Lung (tissue), 12 donors: Measurements from ENCODE around the gene PLXNA2. TPM values are rescaled to one million over a fixed set of nuclear protein-coding genes. Genes with fewer than 3 reads are reported as not detected.

Experiments
- ATAC-seq: fragments of 200-7000 bp; cut with Tn5 transposase; one replicate; pipeline ENCODE4 v1.9.1; 2020; ENCODE audit warnings: moderate number of reproducible peaks; ENCODE audit not compliant: insufficient read depth, low FRiP score
- DNase-seq, 3 donors: peaks; one replicate each; pipeline ENCODE4 v3.0.0-alpha.2; 2013 to 2017
- H3K27ac ChIP-seq, 2 donors: one replicate each; pipeline ENCODE4 v1.5.1; 2013; ENCODE audit warnings: mild to moderate bottlenecking in 2 of 2, moderate library complexity in 2 of 2, control low read depth in 1 of 2, inconsistent platforms in 1 of 2, low read depth in 1 of 2, low read length in 1 of 2
- H3K27me3 ChIP-seq, 3 donors: one replicate each; pipeline ENCODE4 v1.5.1; 2013; ENCODE audit warnings: low read length in 2 of 3; ENCODE audit not compliant: control insufficient read depth in 3 of 3, insufficient read depth in 3 of 3
- H3K36me3 ChIP-seq, 4 donors: one replicate each; pipeline ENCODE4 v1.5.1; 2013; ENCODE audit warnings: low read length in 4 of 4, mild to moderate bottlenecking in 1 of 4, moderate library complexity in 1 of 4; ENCODE audit not compliant: control insufficient read depth in 4 of 4, insufficient read depth in 4 of 4
- H3K4me1 ChIP-seq, 5 donors: one replicate each; pipeline ENCODE4 v1.5.1; 2013; ENCODE audit warnings: low read length in 5 of 5, mild to moderate bottlenecking in 2 of 5, moderate library complexity in 1 of 5; ENCODE audit not compliant: control insufficient read depth in 5 of 5, insufficient read depth in 5 of 5
- H3K4me3 ChIP-seq: one replicate; pipeline ENCODE4 v1.5.1; 2013; ENCODE audit warnings: mild to moderate bottlenecking, control low read depth, moderate library complexity
- H3K9ac ChIP-seq, 2 donors: one replicate each; pipeline ENCODE4 v1.5.1; 2013; ENCODE audit warnings: low read length in 2 of 2, control low read depth in 1 of 2; ENCODE audit not compliant: insufficient read depth in 1 of 2
- H3K9me3 ChIP-seq, 4 donors: one replicate each; pipeline ENCODE4 v1.5.1; 2013; ENCODE audit warnings: low read length in 3 of 4, mild to moderate bottlenecking in 1 of 4, moderate library complexity in 1 of 4; ENCODE audit not compliant: control insufficient read depth in 4 of 4, insufficient read depth in 3 of 4
- WGBS, 2 donors: extraction: QIAGEN DNeasy Blood & Tissue Kit; methylation state at CpG; one replicate each; pipeline ENCODE4 v1.1.7; 2013; 5-methylcytosine and 5-hydroxymethylcytosine counted together
- polyA plus RNA-seq, 2 donors: library from polyadenylated mRNA; stranded (reverse); fragments of 200-250 nt; gene quantifications; one replicate each; pipeline ENCODE4 v1.2.1, GENCODE V29; 2013
- total RNA-seq, 2 donors: library from RNA; depleted of rRNA in 1 of 2; stranded (reverse); fragments of >200 nt in 1 of 2; gene quantifications; one replicate each; pipeline ENCODE4 v1.2.1, GENCODE V29; 2014 to 2021
- TF ChIP-seq, protein P1 (sequence below): IDR thresholded peaks from 2 replicates; pipeline ENCODE4 v1.5.1; 2012; ENCODE audit warnings: mild to moderate bottlenecking; ENCODE audit errors: control extremely low read depth, extremely low read depth
- donor health status: control.
- donor health status: control.
- donor health status: Bipolar disorder and iron deficiency.
- donor health status: healthy.
- donor health status: DM: yes; HTN: yes; CAD: no.

PLXNA2 gene
- total and polyA plus RNA-seq, 4 donors, result 13.2 to 118 (median 32.6) TPM

- no peak overlapping the region for H3K4me3 ChIP-seq
- H3K36me3 ChIP-seq, result peaks cover 0 to 5% (median 0%) of the 10 kb centered on the region in 4 donors
- TF ChIP-seq, protein P1, sequence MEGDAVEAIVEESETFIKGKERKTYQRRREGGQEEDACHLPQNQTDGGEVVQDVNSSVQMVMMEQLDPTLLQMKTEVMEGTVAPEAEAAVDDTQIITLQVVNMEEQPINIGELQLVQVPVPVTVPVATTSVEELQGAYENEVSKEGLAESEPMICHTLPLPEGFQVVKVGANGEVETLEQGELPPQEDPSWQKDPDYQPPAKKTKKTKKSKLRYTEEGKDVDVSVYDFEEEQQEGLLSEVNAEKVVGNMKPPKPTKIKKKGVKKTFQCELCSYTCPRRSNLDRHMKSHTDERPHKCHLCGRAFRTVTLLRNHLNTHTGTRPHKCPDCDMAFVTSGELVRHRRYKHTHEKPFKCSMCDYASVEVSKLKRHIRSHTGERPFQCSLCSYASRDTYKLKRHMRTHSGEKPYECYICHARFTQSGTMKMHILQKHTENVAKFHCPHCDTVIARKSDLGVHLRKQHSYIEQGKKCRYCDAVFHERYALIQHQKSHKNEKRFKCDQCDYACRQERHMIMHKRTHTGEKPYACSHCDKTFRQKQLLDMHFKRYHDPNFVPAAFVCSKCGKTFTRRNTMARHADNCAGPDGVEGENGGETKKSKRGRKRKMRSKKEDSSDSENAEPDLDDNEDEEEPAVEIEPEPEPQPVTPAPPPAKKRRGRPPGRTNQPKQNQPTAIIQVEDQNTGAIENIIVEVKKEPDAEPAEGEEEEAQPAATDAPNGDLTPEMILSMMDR, result no peak
- no peaks in the 10 kb centered on the region for H3K27me3 ChIP-seq
- H3K9me3 ChIP-seq, result no peaks in the 10 kb centered on the region
- no peak overlapping the region for H3K27ac ChIP-seq
- DNase-seq (no peak), ATAC-seq (no peak)
- peaks cover 13 to 64% (median 35%) of the 10 kb centered on the region in 5 donors for H3K4me1 ChIP-seq
- 82 to 91% methylated on average over 10 of the region's 10 CpGs for WGBS, 2 donors
- no peak overlapping the region for H3K9ac ChIP-seq
These were observed 19.9 kb downstream of the PLXNA2 start for GRCh38 chr1:208224192-208224713.

- Histone ChIP-seq H3K9ac (no peak overlapping the region), H3K27me3 (no peaks in the 10 kb centered on the region), H3K4me3 (no peak overlapping the region), H3K4me1 (peaks cover 13 to 75% (median 42%) of the 10 kb centered on the region in 5 donors), H3K36me3 (peaks cover 0 to 3% (median 0%) of the 10 kb centered on the region in 4 donors), H3K27ac (no peak overlapping the region), H3K9me3 (no peaks in the 10 kb centered on the region)
- ATAC-seq (no peak), DNase-seq (no peak)
- 65 to 77% methylated on average over 8 of the region's 8 CpGs for WGBS, 2 donors
- TF ChIP-seq, protein P1, result no peak
These were observed 21.0 kb downstream of the PLXNA2 start for GRCh38 chr1:208223136-208223535.

DNA sequence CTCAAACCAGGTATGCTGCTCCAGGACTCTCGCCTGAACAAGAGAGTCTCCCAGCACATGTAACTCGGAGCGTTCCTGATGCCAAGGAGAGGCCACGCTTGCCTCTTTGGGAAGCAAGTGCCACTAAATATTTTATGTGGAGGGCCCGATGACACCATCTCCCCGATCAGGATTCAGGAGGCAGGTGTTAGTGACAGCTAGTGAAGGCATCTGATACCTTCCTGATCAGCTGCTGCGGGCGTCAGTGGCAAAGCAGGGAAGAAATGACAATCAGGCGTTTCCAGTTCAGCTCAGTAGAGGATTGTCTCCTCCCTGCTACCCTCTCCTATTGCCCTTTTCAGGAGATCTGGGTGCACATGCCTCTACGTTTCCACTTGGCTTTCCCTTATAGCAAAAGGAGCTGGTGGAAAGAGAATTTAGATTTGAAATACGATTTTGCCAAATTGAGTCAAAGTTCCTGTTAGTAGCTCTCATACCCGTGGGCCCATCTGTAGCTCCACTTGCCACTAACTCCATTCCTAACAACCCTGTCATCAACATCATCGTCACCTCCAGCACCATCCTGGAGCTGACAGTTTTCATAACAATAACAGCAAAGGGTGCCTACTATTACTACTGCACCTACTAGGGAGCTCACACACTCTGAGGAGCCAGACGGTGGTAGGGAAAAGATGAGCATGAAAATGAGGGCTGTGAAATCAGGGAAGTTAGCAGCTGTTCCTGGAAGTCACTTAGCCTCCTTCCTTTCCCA is 21.6 kb downstream of the PLXNA2 start:
- DNase-seq (no peak), ATAC-seq (no peak)
- 74 to 85% methylated on average over 14 of the region's 14 CpGs for WGBS, 2 donors
- no peak overlapping the region for H3K9ac ChIP-seq
- no peak overlapping the region for H3K4me3 ChIP-seq
- peak overlapping the region; percentile 24 to 51 for H3K27ac ChIP-seq
- H3K4me1 ChIP-seq, result peaks cover 9 to 75% (median 42%) of the 10 kb centered on the region in 5 donors
- H3K36me3 ChIP-seq, result peaks cover 0 to 6% (median 0%) of the 10 kb centered on the region in 4 donors
- TF ChIP-seq, protein P1, result no peak
- no peaks in the 10 kb centered on the region for H3K27me3 ChIP-seq
- H3K9me3 ChIP-seq, result no peaks in the 10 kb centered on the region
